HepG2 (cell line): ENCODE results near the gene CYB561. TPM values are rescaled to one million over a fixed set of nuclear protein-coding genes. Genes with fewer than 3 reads are reported as not detected.

ENCODE experiments used
- CBX2 ChIP-seq, 2 experiments: fragments of 200-600 bp in 1 of 2; sonication (generic); formaldehyde crosslinking in 1 of 2; IDR thresholded peaks; 2 replicates each; pipeline versions ENCODE4 v1.7.0 to v1.8.1; 2018 to 2022; ENCODE audit warnings: low read depth in 2 of 2, low read length in 1 of 2, mild to moderate bottlenecking in 1 of 2, missing genetic modification reagents in 1 of 2
- GABPA ChIP-seq, 2 experiments: IDR thresholded peaks; 2 replicates each; pipeline ENCODE4 v1.6.1; 2011 to 2016; ENCODE audit warnings: low read depth in 2 of 2, low read length in 1 of 2, missing biosample characterization in 1 of 2, missing genetic modification characterization in 1 of 2
- PHF5A ChIP-seq: IDR thresholded peaks from one replicate; pipeline ENCODE4 v1.6.1; 2018; ENCODE audit warnings: low read depth, missing genetic modification reagents; ENCODE audit not compliant: unreplicated experiment
- TOE1 ChIP-seq: sonication (generic); formaldehyde crosslinking; IDR thresholded peaks from 2 replicates; pipeline ENCODE4 v1.4.0; 2020; ENCODE audit warnings: mild to moderate bottlenecking, missing genetic modification reagents
- ZKSCAN8 ChIP-seq: IDR thresholded peaks from 2 replicates; pipeline ENCODE4 v1.6.1; 2016; ENCODE audit warnings: borderline replicate concordance, missing genetic modification reagents, missing compliant biosample characterization
- ZNF317 ChIP-seq: sonication (generic); formaldehyde crosslinking; IDR thresholded peaks from 2 replicates; pipeline ENCODE4 v1.5.0; 2020; ENCODE audit warnings: mild to moderate bottlenecking, missing genetic modification reagents
- polyA plus RNA-seq, 8 experiments: library from polyadenylated mRNA; depleted of rRNA in 3 of 8; stranded (reverse) in 7 of 8; unstranded in 1 of 8; fragments of >200 nt; fragmentation: Illumina TruSeq in 4 of 8; extraction: Trizol in 4 of 8; gene quantifications; 2 replicates each; pipeline versions ENCODE4 v1.2.1 to v1.2.3, GENCODE V29; 2011 to 2016; ENCODE audit warnings: low read depth in 4 of 8, missing spikeins in 1 of 8, mixed read lengths in 1 of 8; ENCODE audit not compliant: insufficient read depth in 1 of 8
- total RNA-seq, 5 experiments: library from RNA; depleted of rRNA; stranded (reverse); fragments of >200 nt; fragmentation: Illumina TruSeq; extraction: Trizol; gene quantifications; 2 replicates each; pipeline ENCODE4 v1.2.3, GENCODE V29; 2016; ENCODE audit warnings: low read depth in 1 of 5
- TF ChIP-seq, protein P1 (sequence below): sonication (generic); formaldehyde crosslinking; IDR thresholded peaks from 2 replicates; pipeline ENCODE4 v1.5.1; 2020; ENCODE audit warnings: mild to moderate bottlenecking, missing genetic modification reagents, moderate library complexity
- TF ChIP-seq, protein P2 (sequence below): IDR thresholded peaks from 2 replicates; pipeline ENCODE4 v1.4.0; 2020; ENCODE audit warnings: mild to moderate bottlenecking, missing genetic modification reagents
- TF ChIP-seq, protein P3 (sequence below): IDR thresholded peaks from 2 replicates; pipeline ENCODE4 v1.6.1; 2016; ENCODE audit warnings: low read depth, borderline replicate concordance

Gene CYB561
- total and polyA plus RNA-seq, 2 of the 13 experiments (the other 11 are each of a cell fraction or from before 2014, with no cell fraction given), result 1.5 to 6.7 TPM

DNA sequence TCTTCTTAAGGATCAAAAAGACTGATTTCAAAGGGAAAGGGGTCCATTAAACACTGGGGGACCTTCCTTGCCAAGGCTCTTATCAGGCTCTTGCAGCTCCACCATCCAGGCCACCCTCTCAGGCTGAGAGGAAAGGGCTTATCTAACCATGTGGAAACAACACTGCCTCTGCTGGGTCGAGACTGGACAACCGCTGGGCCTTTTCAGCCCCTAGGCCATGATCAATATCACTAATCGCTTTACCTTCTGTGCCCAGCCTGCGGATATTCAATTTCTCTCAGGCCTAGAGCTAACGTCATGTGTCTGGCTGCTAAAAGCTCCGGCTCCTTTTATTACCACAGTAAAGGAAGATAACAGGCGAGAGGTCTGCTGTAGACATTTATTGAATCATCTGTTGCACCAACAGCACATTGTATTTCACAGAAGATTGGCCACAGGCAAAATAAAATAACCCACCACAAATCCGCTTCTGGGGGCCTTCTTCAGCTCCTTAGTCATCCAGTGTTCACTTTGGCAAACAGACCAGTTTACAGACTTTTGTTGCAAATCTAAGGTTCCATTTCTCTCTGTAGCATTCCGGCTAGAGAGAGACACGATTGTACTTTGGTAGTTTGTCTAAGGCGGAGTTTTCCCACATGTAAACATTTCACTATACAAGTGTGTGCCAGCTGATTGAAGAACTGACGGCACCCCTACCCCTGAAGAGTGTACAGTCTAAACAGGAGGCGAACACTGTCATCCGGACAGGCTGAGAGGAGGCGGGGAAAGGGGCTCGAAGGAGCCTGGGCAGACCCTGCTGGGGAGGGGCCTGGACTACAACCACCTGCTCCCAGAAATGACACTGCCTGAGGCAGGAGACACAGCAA, 13.9 kb downstream of the CYB561 start (continued):
- TF ChIP-seq, protein P1, sequence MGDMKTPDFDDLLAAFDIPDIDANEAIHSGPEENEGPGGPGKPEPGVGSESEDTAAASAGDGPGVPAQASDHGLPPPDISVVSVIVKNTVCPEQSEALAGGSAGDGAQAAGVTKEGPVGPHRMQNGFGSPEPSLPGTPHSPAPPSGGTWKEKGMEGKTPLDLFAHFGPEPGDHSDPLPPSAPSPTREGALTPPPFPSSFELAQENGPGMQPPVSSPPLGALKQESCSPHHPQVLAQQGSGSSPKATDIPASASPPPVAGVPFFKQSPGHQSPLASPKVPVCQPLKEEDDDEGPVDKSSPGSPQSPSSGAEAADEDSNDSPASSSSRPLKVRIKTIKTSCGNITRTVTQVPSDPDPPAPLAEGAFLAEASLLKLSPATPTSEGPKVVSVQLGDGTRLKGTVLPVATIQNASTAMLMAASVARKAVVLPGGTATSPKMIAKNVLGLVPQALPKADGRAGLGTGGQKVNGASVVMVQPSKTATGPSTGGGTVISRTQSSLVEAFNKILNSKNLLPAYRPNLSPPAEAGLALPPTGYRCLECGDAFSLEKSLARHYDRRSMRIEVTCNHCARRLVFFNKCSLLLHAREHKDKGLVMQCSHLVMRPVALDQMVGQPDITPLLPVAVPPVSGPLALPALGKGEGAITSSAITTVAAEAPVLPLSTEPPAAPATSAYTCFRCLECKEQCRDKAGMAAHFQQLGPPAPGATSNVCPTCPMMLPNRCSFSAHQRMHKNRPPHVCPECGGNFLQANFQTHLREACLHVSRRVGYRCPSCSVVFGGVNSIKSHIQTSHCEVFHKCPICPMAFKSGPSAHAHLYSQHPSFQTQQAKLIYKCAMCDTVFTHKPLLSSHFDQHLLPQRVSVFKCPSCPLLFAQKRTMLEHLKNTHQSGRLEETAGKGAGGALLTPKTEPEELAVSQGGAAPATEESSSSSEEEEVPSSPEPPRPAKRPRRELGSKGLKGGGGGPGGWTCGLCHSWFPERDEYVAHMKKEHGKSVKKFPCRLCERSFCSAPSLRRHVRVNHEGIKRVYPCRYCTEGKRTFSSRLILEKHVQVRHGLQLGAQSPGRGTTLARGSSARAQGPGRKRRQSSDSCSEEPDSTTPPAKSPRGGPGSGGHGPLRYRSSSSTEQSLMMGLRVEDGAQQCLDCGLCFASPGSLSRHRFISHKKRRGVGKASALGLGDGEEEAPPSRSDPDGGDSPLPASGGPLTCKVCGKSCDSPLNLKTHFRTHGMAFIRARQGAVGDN, result peak; percentile 35; the same call in 1 of the 2 replicates
- peak; percentile 47; the same call in 1 of the 2 replicates for TF ChIP-seq ZNF317 (CRISPR knock-in tag)
- TF ChIP-seq, protein P2, sequence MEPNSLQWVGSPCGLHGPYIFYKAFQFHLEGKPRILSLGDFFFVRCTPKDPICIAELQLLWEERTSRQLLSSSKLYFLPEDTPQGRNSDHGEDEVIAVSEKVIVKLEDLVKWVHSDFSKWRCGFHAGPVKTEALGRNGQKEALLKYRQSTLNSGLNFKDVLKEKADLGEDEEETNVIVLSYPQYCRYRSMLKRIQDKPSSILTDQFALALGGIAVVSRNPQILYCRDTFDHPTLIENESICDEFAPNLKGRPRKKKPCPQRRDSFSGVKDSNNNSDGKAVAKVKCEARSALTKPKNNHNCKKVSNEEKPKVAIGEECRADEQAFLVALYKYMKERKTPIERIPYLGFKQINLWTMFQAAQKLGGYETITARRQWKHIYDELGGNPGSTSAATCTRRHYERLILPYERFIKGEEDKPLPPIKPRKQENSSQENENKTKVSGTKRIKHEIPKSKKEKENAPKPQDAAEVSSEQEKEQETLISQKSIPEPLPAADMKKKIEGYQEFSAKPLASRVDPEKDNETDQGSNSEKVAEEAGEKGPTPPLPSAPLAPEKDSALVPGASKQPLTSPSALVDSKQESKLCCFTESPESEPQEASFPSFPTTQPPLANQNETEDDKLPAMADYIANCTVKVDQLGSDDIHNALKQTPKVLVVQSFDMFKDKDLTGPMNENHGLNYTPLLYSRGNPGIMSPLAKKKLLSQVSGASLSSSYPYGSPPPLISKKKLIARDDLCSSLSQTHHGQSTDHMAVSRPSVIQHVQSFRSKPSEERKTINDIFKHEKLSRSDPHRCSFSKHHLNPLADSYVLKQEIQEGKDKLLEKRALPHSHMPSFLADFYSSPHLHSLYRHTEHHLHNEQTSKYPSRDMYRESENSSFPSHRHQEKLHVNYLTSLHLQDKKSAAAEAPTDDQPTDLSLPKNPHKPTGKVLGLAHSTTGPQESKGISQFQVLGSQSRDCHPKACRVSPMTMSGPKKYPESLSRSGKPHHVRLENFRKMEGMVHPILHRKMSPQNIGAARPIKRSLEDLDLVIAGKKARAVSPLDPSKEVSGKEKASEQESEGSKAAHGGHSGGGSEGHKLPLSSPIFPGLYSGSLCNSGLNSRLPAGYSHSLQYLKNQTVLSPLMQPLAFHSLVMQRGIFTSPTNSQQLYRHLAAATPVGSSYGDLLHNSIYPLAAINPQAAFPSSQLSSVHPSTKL (CRISPR knock-in tag), result peak; percentile 78
- TF ChIP-seq ZKSCAN8, result no peak
- no peak for TF ChIP-seq GABPA (IDR thresholded peaks at IDR 0.05; ENCODE audit: low read depth, low read length)
- 0 out of 2 replicates have a peak, but pooled peaks have one; percentile 20 for TF ChIP-seq GABPA (CRISPR knock-in tag; IDR thresholded peaks at IDR 0.05; ENCODE audit: low read depth)
- TF ChIP-seq, protein P3, sequence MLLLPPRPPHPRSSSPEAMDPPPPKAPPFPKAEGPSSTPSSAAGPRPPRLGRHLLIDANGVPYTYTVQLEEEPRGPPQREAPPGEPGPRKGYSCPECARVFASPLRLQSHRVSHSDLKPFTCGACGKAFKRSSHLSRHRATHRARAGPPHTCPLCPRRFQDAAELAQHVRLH, result 0 out of 2 replicates have a peak, but pooled peaks have one; percentile 42
- no peak for TF ChIP-seq CBX2 (IDR thresholded peaks at IDR 0.05; ENCODE audit: low read depth, low read length)
- TF ChIP-seq CBX2 (CRISPR knock-in tag; IDR thresholded peaks at IDR 0.05; ENCODE audit: low read depth), result no peak
- TF ChIP-seq PHF5A (CRISPR knock-in tag), result no peak
- no peak for TF ChIP-seq TOE1 (CRISPR knock-in tag)
